GM10847 (cell line): Measurements from ENCODE around the gene MAOB.

Experiments used
- POLR2A ChIP-seq: IDR thresholded peaks from 2 replicates; pipeline ENCODE4 v1.6.1; 2011; ENCODE audit not compliant: insufficient read length; ENCODE audit errors: extremely low read depth

Gene MAOB

GRCh38 chrX:43868791-43869190 is 13.5 kb downstream of the MAOB start:
- no peak for TF ChIP-seq POLR2A

GRCh38 chrX:43866423-43866822 is 15.8 kb downstream of the MAOB start:
- TF ChIP-seq POLR2A, result no peak

- no peak for TF ChIP-seq POLR2A
Observed at GRCh38 chrX:43865791-43866190, 16.5 kb downstream of the MAOB start.

GRCh38 chrX:43862434-43862833 is 19.8 kb downstream of the MAOB start:
- TF ChIP-seq POLR2A, result no peak

- no peak for TF ChIP-seq POLR2A
Observed at GRCh38 chrX:43861750-43862149, 20.5 kb downstream of the MAOB start.

GRCh38 chrX:43860646-43861370 is 21.4 kb downstream of the MAOB start:
- TF ChIP-seq POLR2A, result no peak

GRCh38 chrX:43853225-43853828 is 28.9 kb downstream of the MAOB start:
- TF ChIP-seq POLR2A, result no peak

GRCh38 chrX:43850629-43851028 is 31.6 kb downstream of the MAOB start:
- TF ChIP-seq POLR2A, result no peak

- TF ChIP-seq POLR2A, result no peak
Observed at GRCh38 chrX:43849173-43849572, 33.1 kb downstream of the MAOB start.

GRCh38 chrX:43847352-43847751 is 34.9 kb downstream of the MAOB start:
- no peak for TF ChIP-seq POLR2A

- no peak for TF ChIP-seq POLR2A
Observed at GRCh38 chrX:43846558-43846957, 35.7 kb downstream of the MAOB start.

GRCh38 chrX:43845776-43846175 is 36.5 kb downstream of the MAOB start:
- no peak for TF ChIP-seq POLR2A

- no peak for TF ChIP-seq POLR2A
Observed at GRCh38 chrX:43840265-43840664, 42.0 kb downstream of the MAOB start.

- no peak for TF ChIP-seq POLR2A
Observed at GRCh38 chrX:43836435-43837184, 45.6 kb downstream of the MAOB start.

- TF ChIP-seq POLR2A, result no peak
Observed at GRCh38 chrX:43835559-43835958, 46.7 kb downstream of the MAOB start.

- no peak for TF ChIP-seq POLR2A
Observed at GRCh38 chrX:43827791-43828190, 54.5 kb downstream of the MAOB start.
